GM12878 (cell line): ENCODE measurements around the gene ACTR1A. TPM values are rescaled to one million over a fixed set of nuclear protein-coding genes. Genes with fewer than 3 reads are reported as not detected.

Source experiments
- ATAC-seq: fragments of 200-7000 bp; cut with Tn5 transposase; 3 replicates; pipeline ENCODE4 v1.9.1; 2020; ENCODE audit warnings: mild to moderate bottlenecking, moderate library complexity
- BruUV-seq: library from RNA; stranded (reverse); fragments of 400-500 nt; replicated peaks from 2 replicates; lab custom pipeline; 2021; lab: Mats Ljungman, UMichigan
- CTCF ChIA-PET: fragments of 300-600 bp; sonication (Branson Sonifier 250); formaldehyde crosslinking; extraction: SDS; loops from one replicate; lab custom pipeline; 2021; ENCODE audit warnings: inconsistent platforms; lab: Yijun Ruan, JAX
- POLR2A ChIA-PET: fragments of 350-600 bp; formaldehyde crosslinking; extraction: SDS; loops from one replicate; lab custom pipeline; 2021; ENCODE audit warnings: inconsistent platforms; lab: Charles Lee
- RAD21 ChIA-PET: fragments of 300-600 bp; sonication (Branson Sonifier 250); formaldehyde crosslinking; loops from one replicate; lab custom pipeline; 2023; ENCODE audit warnings: antibody characterized with exemption; ENCODE audit not compliant: unreplicated experiment; lab: Charles Lee
- SMC1A ChIA-PET: fragments of 300-600 bp; sonication (Branson Sonifier 250); formaldehyde crosslinking; loops from one replicate; lab custom pipeline; 2023; ENCODE audit not compliant: unreplicated experiment, uncharacterized antibody; lab: Charles Lee
- DNase-seq: peaks from one replicate; pipeline ENCODE4 v3.0.0-alpha.2; 2011; ENCODE audit warnings: low read depth, low spot score
- FAIRE-seq: peaks from 3 replicates; lab custom pipeline; 2011; peaks lifted over from hg19 to GRCh38; lab: Jason Lieb, UNC
- H2AFZ ChIP-seq: 2 replicates; pipeline ENCODE4 v1.6.0; 2011; ENCODE audit warnings: low read depth, low read length, control low read depth; ENCODE audit not compliant: control insufficient read depth
- H3K27ac ChIP-seq: 2 replicates; pipeline ENCODE4 v1.5.1; 2011; ENCODE audit warnings: control low read depth; ENCODE audit not compliant: control insufficient read depth, insufficient read depth
- H3K27me3 ChIP-seq, 2 experiments: replicated peaks in 1 of 2; 2 replicates each; pipeline versions ENCODE4 v1.6.0 to v1.6.1; 2011; ENCODE audit warnings: low read length in 1 of 2; ENCODE audit not compliant: control insufficient read depth in 2 of 2, insufficient read depth in 2 of 2
- H3K36me3 ChIP-seq, 2 experiments: 2 replicates each; pipeline ENCODE4 v1.5.1; 2011; ENCODE audit warnings: low read length in 1 of 2; ENCODE audit not compliant: control insufficient read depth in 2 of 2, insufficient read depth in 2 of 2
- H3K4me1 ChIP-seq: 2 replicates; pipeline ENCODE4 v1.6.1; 2011; ENCODE audit warnings: mild to moderate bottlenecking, low read length, moderate library complexity, mixed read lengths; ENCODE audit not compliant: control insufficient read depth, insufficient read depth
- H3K4me2 ChIP-seq: 2 replicates; pipeline ENCODE4 v1.6.0; 2011; ENCODE audit warnings: control low read depth; ENCODE audit not compliant: control insufficient read depth, insufficient read depth
- H3K4me3 ChIP-seq: fragments of 200-600 bp; sonication (generic); 2 replicates; pipeline ENCODE4 v1.5.1; 2016
- H3K79me2 ChIP-seq: 2 replicates; pipeline ENCODE4 v1.6.0; 2011; ENCODE audit warnings: low read length; ENCODE audit not compliant: control insufficient read depth, insufficient read depth
- H3K9ac ChIP-seq: 2 replicates; pipeline ENCODE4 v1.8.0; 2011; ENCODE audit warnings: low read length, control low read depth, mixed read lengths; ENCODE audit not compliant: control insufficient read depth, insufficient read depth
- H3K9me3 ChIP-seq: replicated peaks from 3 replicates; pipeline ENCODE4 v1.5.1; 2011; ENCODE audit warnings: mild to moderate bottlenecking, low read length; ENCODE audit not compliant: control insufficient read depth, insufficient read depth
- H4K20me1 ChIP-seq: 2 replicates; pipeline ENCODE4 v1.6.0; 2011; ENCODE audit not compliant: control insufficient read depth, insufficient read depth
- CREM ChIP-seq: IDR thresholded peaks from 2 replicates; pipeline ENCODE4 v1.6.1; 2014; ENCODE audit warnings: antibody characterized with exemption, low read depth
- EGR1 ChIP-seq, 2 experiments: IDR thresholded peaks; 1 replicate in 1 of 2; 2 replicates in 1 of 2; pipeline ENCODE4 v1.6.1; 2011 to 2012; ENCODE audit warnings: low read depth in 2 of 2, low read length in 2 of 2, borderline replicate concordance in 1 of 2, mild to moderate bottlenecking in 1 of 2, moderate library complexity in 1 of 2
- FOXK2 ChIP-seq: fragments of 450-650 bp; IDR thresholded peaks from 2 replicates; pipeline ENCODE4 v1.6.1; 2017; ENCODE audit warnings: mild to moderate bottlenecking, moderate library complexity
- GATAD2B ChIP-seq: fragments of 450-650 bp; conservative IDR thresholded peaks from 2 replicates; pipeline ENCODE4 v1.6.1; 2017; ENCODE audit warnings: low read depth, mild to moderate bottlenecking, moderate library complexity
- MXI1 ChIP-seq: fragments of 150-350 bp; IDR thresholded peaks from 2 replicates; pipeline ENCODE4 v1.6.1; 2011; ENCODE audit warnings: low read depth, mild to moderate bottlenecking, inconsistent platforms, low read length, improper control_type of control experiment
- PBX3 ChIP-seq: IDR thresholded peaks from 2 replicates; pipeline ENCODE4 v1.6.1; 2011; ENCODE audit warnings: mild to moderate bottlenecking, low read depth, low read length, moderate library complexity; ENCODE audit not compliant: insufficient replicate concordance
- POLR2A ChIP-seq: IDR thresholded peaks from 2 replicates; pipeline ENCODE4 v1.6.1; 2011; ENCODE audit warnings: low read depth, mild to moderate bottlenecking, low read length
- RAD51 ChIP-seq: fragments of 450-650 bp; IDR thresholded peaks from 2 replicates; pipeline ENCODE4 v1.6.1; 2016; ENCODE audit warnings: moderate library complexity, mild to moderate bottlenecking, inconsistent platforms
- RBBP5 ChIP-seq: fragments of 200-600 bp; sonication (generic); conservative IDR thresholded peaks from 2 replicates; pipeline ENCODE4 v1.6.1; 2016
- SRF ChIP-seq, 2 experiments: IDR thresholded peaks; 2 replicates each; pipeline ENCODE4 v1.6.1; 2011; ENCODE audit warnings: low read depth in 2 of 2, low read length in 2 of 2, mild to moderate bottlenecking in 1 of 2, moderate library complexity in 1 of 2
- YBX1 ChIP-seq: fragments of 450-650 bp; IDR thresholded peaks from 2 replicates; pipeline ENCODE4 v1.6.1; 2016; ENCODE audit warnings: antibody characterized with exemption
- ZSCAN29 ChIP-seq: fragments of 450-650 bp; IDR thresholded peaks from 2 replicates; pipeline ENCODE4 v1.6.1; 2017; ENCODE audit warnings: mild to moderate bottlenecking, moderate library complexity
- WGBS: methylation state at CpG from one replicate; pipeline ENCODE4 v1.1.6; 2016; ENCODE audit warnings: low lambda C conversion rate; ENCODE audit not compliant: insufficient replicate concordance, insufficient coverage; ENCODE audit errors: missing lambda C conversion rate; 5-methylcytosine and 5-hydroxymethylcytosine counted together
- in situ Hi-C: fragments of 300-500 bp; cut with MboI; formaldehyde crosslinking; loops from 9 replicates; pipeline ENCODE4 v1.14.3; 2018; ENCODE audit warnings: mixed read lengths
- intact Hi-C: fragments of 100-400 bp; cut with micrococcal nuclease; formaldehyde crosslinking; loops from one replicate; pipeline ENCODE4 v1.14.2; 2022; ENCODE audit not compliant: unreplicated experiment
- polyA plus RNA-seq, 11 experiments: library from polyadenylated mRNA; depleted of rRNA in 4 of 11; unstranded in 6 of 11; stranded (reverse) in 5 of 11; fragments of >200 nt; fragmentation: Nextera tagmentation in 4 of 11; fragmentation: Illumina TruSeq in 1 of 11; extraction: Ambion mirVana in 4 of 11; extraction: Trizol in 1 of 11; gene quantifications; 1 replicate in 1 of 11; 2 replicates in 10 of 11; pipeline versions ENCODE4 v1.2.1 to v1.2.3, GENCODE V29; 2011 to 2016; ENCODE audit warnings: inconsistent platforms in 2 of 11, missing spikeins in 2 of 11, low read depth in 1 of 11
- total RNA-seq, 4 experiments: library from RNA; depleted of rRNA in 3 of 4; stranded (reverse); fragments of >200 nt in 3 of 4; fragmentation: Illumina TruSeq in 1 of 4; extraction: Trizol in 1 of 4; gene quantifications; 2 replicates each; pipeline versions ENCODE4 v1.2.1 to v1.2.3, GENCODE V29; 2013 to 2021
- TF ChIP-seq, protein P1 (sequence below): fragments of 450-650 bp; conservative IDR thresholded peaks from 2 replicates; pipeline ENCODE4 v1.6.1; 2017; ENCODE audit warnings: mild to moderate bottlenecking, moderate library complexity
- TF ChIP-seq, protein P2 (sequence below): IDR thresholded peaks from 2 replicates; pipeline ENCODE4 v1.6.1; 2012; ENCODE audit warnings: mild to moderate bottlenecking, low read depth, low read length
- TF ChIP-seq, protein P3 (sequence below): IDR thresholded peaks from 2 replicates; pipeline ENCODE4 v1.6.1; 2012; ENCODE audit warnings: low read depth, low read length, improper control_type of control experiment
- TF ChIP-seq, protein P4 (sequence below): IDR thresholded peaks from 2 replicates; pipeline ENCODE4 v1.6.1; 2011; ENCODE audit warnings: low read depth, mild to moderate bottlenecking, low read length, moderate library complexity, borderline replicate concordance; ENCODE audit errors: extremely low read depth

ACTR1A gene
- total and polyA plus RNA-seq, 10 of the 15 experiments (the other 5 are each of a cell fraction or from before 2014, with no cell fraction given), result 43.0 to 110 (median 78.9) TPM

GRCh38 chr10:102435529-102436233, 66.8 kb downstream of the ACTR1A start:
- Histone ChIP-seq H4K20me1 (no peaks in the 10 kb centered on the region), H3K9me3 (no peaks in the 10 kb centered on the region), H3K4me2 (peak overlapping the region; percentile 97), H3K9ac (peak overlapping the region; percentile 70), H3K4me1 (peaks cover 22% of the 10 kb centered on the region), H2AFZ (peak overlapping the region; percentile 85), H3K27ac (peak overlapping the region; percentile 58), H3K27me3 (no peaks in the 10 kb centered on the region), H3K79me2 (peaks cover 11% of the 10 kb centered on the region), H3K4me3 (peak overlapping the region; percentile 74; the same call in 1 of the 2 replicates), H3K36me3 (no peaks in the 10 kb centered on the region)
- BruUV-seq, result no TSS peak
- SMC1A ChIA-PET, result interaction anchor here (0.8 to 5.5 kb wide), 7 partner anchors 11 to 63 kb away, joined by 3 to 42 read pairs (median 5); partner anchors contain the start of genes C10orf95 and FBXL15
- DNase-seq (no peak), FAIRE-seq (peak; percentile 41), ATAC-seq (peak; percentile 8)
- in situ Hi-C loops, result no loop called here
- WGBS, result 1% methylated on average over 14 of the region's 14 CpGs
- intact Hi-C loops, result no loop called here
- POLR2A ChIA-PET, result interaction anchor here (0.5 to 5.5 kb wide), 8 partner anchors 13 to 156 kb away, joined by 3 to 42 read pairs (median 10); partner anchors contain the start of genes C10orf95, FBXL15 and NFKB2
- CTCF ChIA-PET, result interaction anchor here (0.7 to 2.6 kb wide), 11 partner anchors 13 to 209 kb away, joined by 3 to 8 read pairs (median 3); partner anchors contain the start of gene C10orf95
- RAD21 ChIA-PET, result interaction anchor here (0.6 to 3.0 kb wide), 5 partner anchors 15 to 308 kb away, joined by 4 to 16 read pairs (median 6); partner anchors contain the start of genes C10orf95 and FBXL15
- TF ChIP-seq POLR2A (peak; percentile 73), GATAD2B (no peak), YBX1 (no peak), RBBP5 (no peak), CREM (peak; percentile 24; the same call in 1 of the 2 replicates), SRF (IDR thresholded peaks at IDR 0.05; ENCODE audit: low read depth in 2 of 2, low read length in 2 of 2) (no peak), PBX3 (no peak), MXI1 (no peak), RAD51 (no peak), EGR1 (IDR thresholded peaks at IDR 0.05; ENCODE audit: borderline replicate concordance in 1 of 2, low read depth in 2 of 2, low read length in 2 of 2) (peak in 1 of 2 experiments; percentile 87; a peak in 2 of 3 replicates), FOXK2 (no peak), ZSCAN29 (no peak)
- TF ChIP-seq, protein P1, sequence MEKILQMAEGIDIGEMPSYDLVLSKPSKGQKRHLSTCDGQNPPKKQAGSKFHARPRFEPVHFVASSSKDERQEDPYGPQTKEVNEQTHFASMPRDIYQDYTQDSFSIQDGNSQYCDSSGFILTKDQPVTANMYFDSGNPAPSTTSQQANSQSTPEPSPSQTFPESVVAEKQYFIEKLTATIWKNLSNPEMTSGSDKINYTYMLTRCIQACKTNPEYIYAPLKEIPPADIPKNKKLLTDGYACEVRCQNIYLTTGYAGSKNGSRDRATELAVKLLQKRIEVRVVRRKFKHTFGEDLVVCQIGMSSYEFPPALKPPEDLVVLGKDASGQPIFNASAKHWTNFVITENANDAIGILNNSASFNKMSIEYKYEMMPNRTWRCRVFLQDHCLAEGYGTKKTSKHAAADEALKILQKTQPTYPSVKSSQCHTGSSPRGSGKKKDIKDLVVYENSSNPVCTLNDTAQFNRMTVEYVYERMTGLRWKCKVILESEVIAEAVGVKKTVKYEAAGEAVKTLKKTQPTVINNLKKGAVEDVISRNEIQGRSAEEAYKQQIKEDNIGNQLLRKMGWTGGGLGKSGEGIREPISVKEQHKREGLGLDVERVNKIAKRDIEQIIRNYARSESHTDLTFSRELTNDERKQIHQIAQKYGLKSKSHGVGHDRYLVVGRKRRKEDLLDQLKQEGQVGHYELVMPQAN, result no peak
- TF ChIP-seq, protein P2, sequence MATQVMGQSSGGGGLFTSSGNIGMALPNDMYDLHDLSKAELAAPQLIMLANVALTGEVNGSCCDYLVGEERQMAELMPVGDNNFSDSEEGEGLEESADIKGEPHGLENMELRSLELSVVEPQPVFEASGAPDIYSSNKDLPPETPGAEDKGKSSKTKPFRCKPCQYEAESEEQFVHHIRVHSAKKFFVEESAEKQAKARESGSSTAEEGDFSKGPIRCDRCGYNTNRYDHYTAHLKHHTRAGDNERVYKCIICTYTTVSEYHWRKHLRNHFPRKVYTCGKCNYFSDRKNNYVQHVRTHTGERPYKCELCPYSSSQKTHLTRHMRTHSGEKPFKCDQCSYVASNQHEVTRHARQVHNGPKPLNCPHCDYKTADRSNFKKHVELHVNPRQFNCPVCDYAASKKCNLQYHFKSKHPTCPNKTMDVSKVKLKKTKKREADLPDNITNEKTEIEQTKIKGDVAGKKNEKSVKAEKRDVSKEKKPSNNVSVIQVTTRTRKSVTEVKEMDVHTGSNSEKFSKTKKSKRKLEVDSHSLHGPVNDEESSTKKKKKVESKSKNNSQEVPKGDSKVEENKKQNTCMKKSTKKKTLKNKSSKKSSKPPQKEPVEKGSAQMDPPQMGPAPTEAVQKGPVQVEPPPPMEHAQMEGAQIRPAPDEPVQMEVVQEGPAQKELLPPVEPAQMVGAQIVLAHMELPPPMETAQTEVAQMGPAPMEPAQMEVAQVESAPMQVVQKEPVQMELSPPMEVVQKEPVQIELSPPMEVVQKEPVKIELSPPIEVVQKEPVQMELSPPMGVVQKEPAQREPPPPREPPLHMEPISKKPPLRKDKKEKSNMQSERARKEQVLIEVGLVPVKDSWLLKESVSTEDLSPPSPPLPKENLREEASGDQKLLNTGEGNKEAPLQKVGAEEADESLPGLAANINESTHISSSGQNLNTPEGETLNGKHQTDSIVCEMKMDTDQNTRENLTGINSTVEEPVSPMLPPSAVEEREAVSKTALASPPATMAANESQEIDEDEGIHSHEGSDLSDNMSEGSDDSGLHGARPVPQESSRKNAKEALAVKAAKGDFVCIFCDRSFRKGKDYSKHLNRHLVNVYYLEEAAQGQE, result no peak
- TF ChIP-seq, protein P3, sequence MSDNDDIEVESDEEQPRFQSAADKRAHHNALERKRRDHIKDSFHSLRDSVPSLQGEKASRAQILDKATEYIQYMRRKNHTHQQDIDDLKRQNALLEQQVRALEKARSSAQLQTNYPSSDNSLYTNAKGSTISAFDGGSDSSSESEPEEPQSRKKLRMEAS, result no peak
- TF ChIP-seq, protein P4, sequence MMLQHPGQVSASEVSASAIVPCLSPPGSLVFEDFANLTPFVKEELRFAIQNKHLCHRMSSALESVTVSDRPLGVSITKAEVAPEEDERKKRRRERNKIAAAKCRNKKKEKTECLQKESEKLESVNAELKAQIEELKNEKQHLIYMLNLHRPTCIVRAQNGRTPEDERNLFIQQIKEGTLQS, result no peak
